ENCODE results near the gene ADAMTS9.

DNA sequence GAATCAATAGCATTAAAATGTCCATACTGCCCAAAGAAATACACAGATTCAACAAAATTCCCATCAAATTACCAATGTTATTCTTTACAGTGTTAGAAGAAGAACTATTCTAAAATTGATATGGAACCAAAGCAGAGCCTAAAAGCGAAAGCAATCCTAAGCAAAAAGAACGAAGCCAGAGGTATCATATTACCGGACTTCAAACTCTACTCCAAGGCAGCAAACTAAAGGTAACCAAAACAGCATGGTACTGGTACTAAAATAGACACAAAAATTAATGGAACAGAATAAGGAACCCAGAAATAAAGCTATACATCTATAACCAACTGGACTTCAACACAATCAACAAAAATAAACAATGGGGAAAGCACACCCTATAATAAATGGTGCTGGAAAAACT is 167.5 kb downstream of the ADAMTS9 start:
- TF ChIP-seq POLR2A (IDR thresholded peaks at IDR 0.05) = no peak
- TF ChIP-seq, protein P1, sequence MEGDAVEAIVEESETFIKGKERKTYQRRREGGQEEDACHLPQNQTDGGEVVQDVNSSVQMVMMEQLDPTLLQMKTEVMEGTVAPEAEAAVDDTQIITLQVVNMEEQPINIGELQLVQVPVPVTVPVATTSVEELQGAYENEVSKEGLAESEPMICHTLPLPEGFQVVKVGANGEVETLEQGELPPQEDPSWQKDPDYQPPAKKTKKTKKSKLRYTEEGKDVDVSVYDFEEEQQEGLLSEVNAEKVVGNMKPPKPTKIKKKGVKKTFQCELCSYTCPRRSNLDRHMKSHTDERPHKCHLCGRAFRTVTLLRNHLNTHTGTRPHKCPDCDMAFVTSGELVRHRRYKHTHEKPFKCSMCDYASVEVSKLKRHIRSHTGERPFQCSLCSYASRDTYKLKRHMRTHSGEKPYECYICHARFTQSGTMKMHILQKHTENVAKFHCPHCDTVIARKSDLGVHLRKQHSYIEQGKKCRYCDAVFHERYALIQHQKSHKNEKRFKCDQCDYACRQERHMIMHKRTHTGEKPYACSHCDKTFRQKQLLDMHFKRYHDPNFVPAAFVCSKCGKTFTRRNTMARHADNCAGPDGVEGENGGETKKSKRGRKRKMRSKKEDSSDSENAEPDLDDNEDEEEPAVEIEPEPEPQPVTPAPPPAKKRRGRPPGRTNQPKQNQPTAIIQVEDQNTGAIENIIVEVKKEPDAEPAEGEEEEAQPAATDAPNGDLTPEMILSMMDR (IDR thresholded peaks at IDR 0.05) = no peak

Data from testis (tissue), 2 donors.